H9 (cell line): Measurements from ENCODE around the gene HOXC11. TPM values are rescaled to one million over a fixed set of nuclear protein-coding genes. Genes with fewer than 3 reads are reported as not detected.

Experiments used
- DNase-seq: peaks from one replicate; pipeline ENCODE4 v3.0.0-alpha.2; 2017
- H2AFZ ChIP-seq: one replicate; pipeline ENCODE4 v1.6.1; 2013; ENCODE audit warnings: mild to moderate bottlenecking, low read length, control low read depth, moderate library complexity
- H2AK5ac ChIP-seq: 2 replicates; pipeline ENCODE4 v1.6.1; 2013; ENCODE audit warnings: low read length, control low read depth, mixed read lengths; ENCODE audit not compliant: insufficient read length
- H2BK120ac ChIP-seq: one replicate; pipeline ENCODE4 v1.6.1; 2013; ENCODE audit warnings: low read depth, mild to moderate bottlenecking, low read length, control low read depth, inconsistent platforms; ENCODE audit not compliant: poor library complexity, severe bottlenecking
- H2BK12ac ChIP-seq: 2 replicates; pipeline ENCODE4 v1.6.1; 2013; ENCODE audit warnings: low read length, control low read depth, mixed read lengths, low read depth; ENCODE audit not compliant: insufficient read length
- H2BK15ac ChIP-seq: 2 replicates; pipeline ENCODE4 v1.6.1; 2013; ENCODE audit warnings: low read depth, low read length, control low read depth
- H2BK20ac ChIP-seq: one replicate; pipeline ENCODE4 v1.6.1; 2013; ENCODE audit warnings: low read depth, mild to moderate bottlenecking, low read length, control low read depth, inconsistent platforms; ENCODE audit not compliant: poor library complexity, severe bottlenecking
- H2BK5ac ChIP-seq: 2 replicates; pipeline ENCODE4 v1.6.1; 2013; ENCODE audit warnings: low read length, control low read depth, mixed read lengths; ENCODE audit not compliant: insufficient read length
- H3K14ac ChIP-seq: 2 replicates; pipeline ENCODE4 v1.6.1; 2013; ENCODE audit warnings: low read length, control low read depth; ENCODE audit not compliant: insufficient read depth
- H3K18ac ChIP-seq: 2 replicates; pipeline ENCODE4 v1.6.1; 2013; ENCODE audit warnings: low read depth, mild to moderate bottlenecking, mixed read lengths, low read length, control low read depth; ENCODE audit not compliant: insufficient read length
- H3K23ac ChIP-seq: 2 replicates; pipeline ENCODE4 v1.6.1; 2013; ENCODE audit warnings: low read length, control low read depth, mixed read lengths, low read depth; ENCODE audit not compliant: insufficient read length
- H3K23me2 ChIP-seq: 2 replicates; pipeline ENCODE4 v1.6.1; 2013; ENCODE audit warnings: low read depth, mild to moderate bottlenecking, mixed read lengths, low read length, control low read depth; ENCODE audit not compliant: insufficient read length, poor library complexity, severe bottlenecking
- H3K27ac ChIP-seq: 2 replicates; pipeline ENCODE4 v1.5.1; 2013; ENCODE audit warnings: low read length, control low read depth, mixed read lengths, low read depth; ENCODE audit not compliant: insufficient read length
- H3K27me3 ChIP-seq: 2 replicates; pipeline ENCODE4 v1.6.1; 2013; ENCODE audit warnings: low read length, control low read depth, inconsistent platforms; ENCODE audit not compliant: insufficient read depth
- H3K4ac ChIP-seq: 2 replicates; pipeline ENCODE4 v1.6.1; 2013; ENCODE audit warnings: low read depth, mild to moderate bottlenecking, control low read depth, inconsistent platforms, low read length, moderate library complexity
- H3K4me1 ChIP-seq: 2 replicates; pipeline ENCODE4 v1.6.1; 2013; ENCODE audit warnings: low read length, control low read depth, inconsistent platforms; ENCODE audit not compliant: insufficient read depth
- H3K4me2 ChIP-seq: 2 replicates; pipeline ENCODE4 v1.6.1; 2013; ENCODE audit warnings: low read length, control low read depth, mixed read lengths; ENCODE audit not compliant: insufficient read length, insufficient read depth
- H3K56ac ChIP-seq: 2 replicates; pipeline ENCODE4 v1.6.1; 2013; ENCODE audit warnings: low read depth, mild to moderate bottlenecking, mixed read lengths, low read length, control low read depth; ENCODE audit not compliant: insufficient read length
- H3K79me1 ChIP-seq: 2 replicates; pipeline ENCODE4 v1.6.1; 2013; ENCODE audit warnings: low read depth, mild to moderate bottlenecking, moderate library complexity, low read length, control low read depth, inconsistent platforms; ENCODE audit not compliant: insufficient read depth, poor library complexity, severe bottlenecking
- H3K79me2 ChIP-seq: 2 replicates; pipeline ENCODE4 v1.6.1; 2013; ENCODE audit warnings: low read length, control low read depth, inconsistent platforms; ENCODE audit not compliant: insufficient read depth
- H3K9ac ChIP-seq: 2 replicates; pipeline ENCODE4 v1.6.1; 2013; ENCODE audit warnings: low read length, control low read depth, mixed read lengths; ENCODE audit not compliant: insufficient read length; ENCODE audit errors: extremely low read depth
- H3K9me3 ChIP-seq: one replicate; pipeline ENCODE4 v1.6.1; 2013; ENCODE audit warnings: low read depth, low read length, inconsistent platforms; ENCODE audit not compliant: control insufficient read depth
- H3T11ph ChIP-seq: one replicate; pipeline ENCODE4 v1.6.1; 2013; ENCODE audit warnings: mild to moderate bottlenecking, low read length, control low read depth, inconsistent platforms
- H4K20me1 ChIP-seq: one replicate; pipeline ENCODE4 v1.6.1; 2013; ENCODE audit not compliant: control insufficient read depth, insufficient read length, insufficient read depth
- H4K5ac ChIP-seq: 2 replicates; pipeline ENCODE4 v1.6.1; 2013; ENCODE audit warnings: low read depth, mild to moderate bottlenecking, mixed read lengths, low read length, control low read depth; ENCODE audit not compliant: insufficient read length
- H4K8ac ChIP-seq: replicated peaks from 2 replicates; pipeline ENCODE4 v1.6.1; 2013; ENCODE audit warnings: low read length, control low read depth, mixed read lengths, low read depth; ENCODE audit not compliant: insufficient read length
- H4K91ac ChIP-seq: 2 replicates; pipeline ENCODE4 v1.6.1; 2013; ENCODE audit warnings: low read depth, mild to moderate bottlenecking, moderate library complexity, mixed read lengths, low read length, control low read depth; ENCODE audit not compliant: insufficient read length
- H3K27ac Mint-ChIP-seq, 3 experiments: 2 replicates in 2 of 3; 3 replicates in 1 of 3; pipeline ENCODE4 v1.8.0; 2020 to 2021; ENCODE audit warnings: mixed read lengths in 3 of 3, mild to moderate bottlenecking in 1 of 3, moderate library complexity in 1 of 3
- H3K27me3 Mint-ChIP-seq: 2 replicates; pipeline ENCODE4 v1.8.0; 2021; ENCODE audit warnings: low read depth, mild to moderate bottlenecking, moderate library complexity, mixed read lengths
- H3K36me3 Mint-ChIP-seq, 3 experiments: 2 replicates in 2 of 3; 3 replicates in 1 of 3; pipeline ENCODE4 v1.8.0; 2020 to 2021; ENCODE audit warnings: low read depth in 3 of 3, mixed read lengths in 3 of 3; ENCODE audit not compliant: insufficient read depth in 1 of 3
- H3K4me1 Mint-ChIP-seq, 2 experiments: 2 replicates each; pipeline ENCODE4 v1.8.0; 2020; ENCODE audit warnings: mixed read lengths in 2 of 2
- H3K4me3 Mint-ChIP-seq, 2 experiments: 2 replicates in 1 of 2; 3 replicates in 1 of 2; pipeline ENCODE4 v1.8.0; 2020 to 2021; ENCODE audit warnings: mild to moderate bottlenecking in 2 of 2, mixed read lengths in 2 of 2, moderate library complexity in 1 of 2
- H3K9me3 Mint-ChIP-seq, 2 experiments: 2 replicates in 1 of 2; 3 replicates in 1 of 2; pipeline ENCODE4 v1.8.0; 2020; ENCODE audit warnings: mild to moderate bottlenecking in 2 of 2, mixed read lengths in 2 of 2, moderate library complexity in 1 of 2
- CTCF ChIP-seq: fragments of 200-600 bp; sonication (generic); conservative IDR thresholded peaks from 3 replicates; pipeline ENCODE4 v1.8.0; 2021; ENCODE audit warnings: antibody characterized with exemption, mild to moderate bottlenecking
- WGBS: extraction: QIAGEN DNeasy Blood & Tissue Kit; methylation state at CpG from one replicate; pipeline ENCODE4 v1.1.7; 2013; ENCODE audit warnings: missing lambda C conversion rate, low lambda C conversion rate, mixed read lengths; ENCODE audit not compliant: insufficient read length; ENCODE audit errors: extremely low coverage; 5-methylcytosine and 5-hydroxymethylcytosine counted together
- total RNA-seq: library from RNA; stranded (reverse); gene quantifications from 2 replicates; pipeline ENCODE4 v1.2.1, GENCODE V29; 2021

HOXC11 gene
- total RNA-seq, 1 experiment from 2014 or later = not detected

GRCh38 chr12:53998900-53999236 lies 25.9 kb downstream of the HOXC11 start:
- H2BK20ac ChIP-seq = no peak overlapping the region
- no peak overlapping the region for H3K9ac ChIP-seq
- no peak overlapping the region for H3K4ac ChIP-seq
- no CpG with 5 or more reads among the region's 13 CpGs for WGBS
- no peak overlapping the region for H3K23ac ChIP-seq
- no peak overlapping the region for H2BK15ac ChIP-seq
- no peak overlapping the region for H3K27ac ChIP-seq
- peaks cover 4 to 7% of the 10 kb centered on the region in 2 experiments; a peak in 3 of 5 replicates for H3K9me3 Mint-ChIP-seq
- no peaks in the 10 kb centered on the region for H3K36me3 Mint-ChIP-seq
- no peak overlapping the region for H2BK5ac ChIP-seq
- H3K79me2 ChIP-seq = no peaks in the 10 kb centered on the region
- H4K20me1 ChIP-seq = no peaks in the 10 kb centered on the region
- H3K4me2 ChIP-seq = no peak overlapping the region
- no peak overlapping the region for H2AK5ac ChIP-seq
- H4K91ac ChIP-seq = no peak overlapping the region
- no peak overlapping the region for H3K56ac ChIP-seq
- H3K18ac ChIP-seq = no peak overlapping the region
- no peaks in the 10 kb centered on the region for H3K23me2 ChIP-seq
- H3K4me1 ChIP-seq = no peaks in the 10 kb centered on the region
- H3K79me1 ChIP-seq = no peaks in the 10 kb centered on the region
- H3K27me3 Mint-ChIP-seq = peaks cover 100% of the 10 kb centered on the region
- peaks cover 99% of the 10 kb centered on the region for H3K27me3 ChIP-seq
- H3K9me3 ChIP-seq = no peaks in the 10 kb centered on the region
- no peak for TF ChIP-seq CTCF
- H3K14ac ChIP-seq = no peak overlapping the region
- H2AFZ ChIP-seq = no peak overlapping the region
- H2BK120ac ChIP-seq = no peak overlapping the region
- no peak overlapping the region for H4K8ac ChIP-seq
- peaks cover 7 to 30% of the 10 kb centered on the region in 2 experiments for H3K4me1 Mint-ChIP-seq
- no peak overlapping the region for H2BK12ac ChIP-seq
- no peak overlapping the region for H3K27ac Mint-ChIP-seq
- 0 out of 5 replicates have a peak overlapping the region, but pooled peaks of 1 of the 2 experiments have one; percentile 9 for H3K4me3 Mint-ChIP-seq
- H4K5ac ChIP-seq = no peak overlapping the region
- DNase-seq = no peak
- H3T11ph ChIP-seq = no peak overlapping the region
